Adrenal gland (tissue), 12 donors: Measurements from ENCODE around the gene ACAD11. TPM values are rescaled to one million over a fixed set of nuclear protein-coding genes. Genes with fewer than 3 reads are reported as not detected.

Experiments
- DNase-seq, 7 donors: peaks; one replicate each; pipeline ENCODE4 v3.0.0-alpha.2; 2019 to 2020
- H3K27ac ChIP-seq, 5 donors: fragments of 200-600 bp; sonication (generic) in 4 of 5; 1 replicate in 3 of 5; 2 replicates in 2 of 5; pipeline versions ENCODE4 v1.5.1 to v1.8.0; 2016 to 2020; ENCODE audit warnings: mild to moderate bottlenecking in 1 of 5
- H3K27me3 ChIP-seq: fragments of 200-600 bp; 2 replicates; pipeline ENCODE4 v1.8.0; 2021
- H3K36me3 ChIP-seq, 2 donors: fragments of 200-600 bp; replicated peaks in 1 of 2; 1 replicate in 1 of 2; 2 replicates in 1 of 2; pipeline versions ENCODE4 v1.5.1 to v1.8.0; 2018 to 2022
- H3K4me1 ChIP-seq, 2 donors: fragments of 200-600 bp; replicated peaks in 1 of 2; 1 replicate in 1 of 2; 2 replicates in 1 of 2; pipeline versions ENCODE4 v1.5.1 to v1.8.0; 2018 to 2021
- H3K4me3 ChIP-seq, 4 donors: fragments of 200-600 bp; sonication (generic) in 3 of 4; one replicate each; pipeline ENCODE4 v1.5.1; 2016 to 2018
- H3K9me3 ChIP-seq, 3 donors: fragments of 200-600 bp; sonication (generic) in 1 of 3; replicated peaks in 1 of 3; 1 replicate in 2 of 3; 2 replicates in 1 of 3; pipeline versions ENCODE4 v1.5.1 to v1.8.0; 2016 to 2021
- POLR2A ChIP-seq, 2 donors: fragments of 450-650 bp; IDR thresholded peaks; one replicate each; pipeline ENCODE4 v1.6.1; 2017; ENCODE audit warnings: antibody characterized with exemption in 2 of 2, mild to moderate bottlenecking in 2 of 2, moderate library complexity in 1 of 2
- WGBS, 4 donors: extraction: QIAGEN DNeasy Blood & Tissue Kit in 2 of 4; methylation state at CpG; one replicate each; pipeline versions ENCODE4 v1.1.5 to v1.1.7; 2013 to 2017; 5-methylcytosine and 5-hydroxymethylcytosine counted together
- intact Hi-C, 2 donors: fragments of 100-400 bp; cut with DNase I; formaldehyde crosslinking; loops; one replicate each; pipeline versions ENCODE4 v1.14.1 to v1.15.0; 2022 to 2023
- polyA plus RNA-seq, 3 donors: library from polyadenylated mRNA; stranded (reverse); fragments of 200-250 nt in 2 of 3; fragments of 350-450 nt in 1 of 3; fragmentation: Illumina TruSeq in 1 of 3; extraction: RNeasy Lipid Tissue Mini Kit (QIAGEN cat#74804) in 1 of 3; gene quantifications; one replicate each; pipeline ENCODE4 v1.2.3, GENCODE V29; 2013 to 2014
- total RNA-seq, 9 donors: library from RNA; depleted of rRNA in 4 of 9; stranded (reverse); fragments of >200 nt in 4 of 9; fragments of 120-200 nt in 1 of 9; fragmentation: NEBNext Ultra II Directional in 1 of 9; extraction: Animal tissue kit (Norgen Biotek cat#: 25700) in 1 of 9; gene quantifications; one replicate each; pipeline versions ENCODE4 v1.1.0 to v1.2.4, GENCODE V29; 2013 to 2023
- TF ChIP-seq, protein P1 (sequence below), 6 experiments: fragments of 450-650 bp in 4 of 6; fragments of 200-600 bp in 2 of 6; sonication (generic) in 1 of 6; IDR thresholded peaks; 1 replicate in 5 of 6; 2 replicates in 1 of 6; pipeline versions ENCODE4 v1.5.1 to v1.8.0; 2016 to 2021; ENCODE audit warnings: antibody characterized with exemption in 6 of 6, mild to moderate bottlenecking in 2 of 6, moderate library complexity in 1 of 6
- donor health status: healthy with polysubstance abuse.
- donor health status: Bipolar disorder and iron deficiency.
- donor health status: DM: yes; HTN: yes; CAD: no.
- donor health status: DM: no; HTN: no; CAD: no.
- donor health status: DM: no; HTN: no; CAD: no.
- donor health status: DM: yes; HTN: yes; CAD: no.

ACAD11 gene
- total and polyA plus RNA-seq, 12 donors, result 13.6 to 59.1 (median 25.6) TPM

DNA sequence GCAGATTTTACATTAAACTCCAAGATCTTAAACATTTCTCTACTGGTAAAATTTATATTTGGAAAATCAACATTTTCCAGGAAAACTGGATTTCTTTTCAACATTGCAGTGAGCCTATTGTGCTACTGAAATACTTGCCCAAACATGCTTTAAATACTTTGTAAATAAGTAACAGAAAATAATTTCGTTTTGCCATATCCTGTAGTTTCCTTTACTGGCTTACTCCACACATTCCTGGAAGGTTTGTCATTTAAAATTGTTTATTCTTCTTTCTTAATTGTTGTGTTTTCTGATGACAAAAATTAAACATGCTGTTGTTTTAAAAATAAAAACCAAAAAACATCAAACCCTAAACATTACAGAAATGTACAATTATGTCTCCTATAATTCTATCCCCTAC, 22.0 kb downstream of the ACAD11 start:
- DNase-seq, result no peak
- no peaks in the 10 kb centered on the region for H3K27me3 ChIP-seq
- no peak overlapping the region for H3K4me3 ChIP-seq
- no peak overlapping the region for H3K27ac ChIP-seq
- no peaks in the 10 kb centered on the region for H3K9me3 ChIP-seq
- H3K36me3 ChIP-seq, result peaks cover 0 to 11% of the 10 kb centered on the region in 2 donors
- no peaks in the 10 kb centered on the region for H3K4me1 ChIP-seq
- 42 to 61% (median 59%) methylated on average over 1 of the region's 1 CpG for WGBS, 4 donors
- intact Hi-C loops, result no loop called here
- TF ChIP-seq POLR2A (IDR thresholded peaks at IDR 0.05), result no peak
- TF ChIP-seq, protein P1, sequence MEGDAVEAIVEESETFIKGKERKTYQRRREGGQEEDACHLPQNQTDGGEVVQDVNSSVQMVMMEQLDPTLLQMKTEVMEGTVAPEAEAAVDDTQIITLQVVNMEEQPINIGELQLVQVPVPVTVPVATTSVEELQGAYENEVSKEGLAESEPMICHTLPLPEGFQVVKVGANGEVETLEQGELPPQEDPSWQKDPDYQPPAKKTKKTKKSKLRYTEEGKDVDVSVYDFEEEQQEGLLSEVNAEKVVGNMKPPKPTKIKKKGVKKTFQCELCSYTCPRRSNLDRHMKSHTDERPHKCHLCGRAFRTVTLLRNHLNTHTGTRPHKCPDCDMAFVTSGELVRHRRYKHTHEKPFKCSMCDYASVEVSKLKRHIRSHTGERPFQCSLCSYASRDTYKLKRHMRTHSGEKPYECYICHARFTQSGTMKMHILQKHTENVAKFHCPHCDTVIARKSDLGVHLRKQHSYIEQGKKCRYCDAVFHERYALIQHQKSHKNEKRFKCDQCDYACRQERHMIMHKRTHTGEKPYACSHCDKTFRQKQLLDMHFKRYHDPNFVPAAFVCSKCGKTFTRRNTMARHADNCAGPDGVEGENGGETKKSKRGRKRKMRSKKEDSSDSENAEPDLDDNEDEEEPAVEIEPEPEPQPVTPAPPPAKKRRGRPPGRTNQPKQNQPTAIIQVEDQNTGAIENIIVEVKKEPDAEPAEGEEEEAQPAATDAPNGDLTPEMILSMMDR (IDR thresholded peaks at IDR 0.05), result no peak

DNA sequence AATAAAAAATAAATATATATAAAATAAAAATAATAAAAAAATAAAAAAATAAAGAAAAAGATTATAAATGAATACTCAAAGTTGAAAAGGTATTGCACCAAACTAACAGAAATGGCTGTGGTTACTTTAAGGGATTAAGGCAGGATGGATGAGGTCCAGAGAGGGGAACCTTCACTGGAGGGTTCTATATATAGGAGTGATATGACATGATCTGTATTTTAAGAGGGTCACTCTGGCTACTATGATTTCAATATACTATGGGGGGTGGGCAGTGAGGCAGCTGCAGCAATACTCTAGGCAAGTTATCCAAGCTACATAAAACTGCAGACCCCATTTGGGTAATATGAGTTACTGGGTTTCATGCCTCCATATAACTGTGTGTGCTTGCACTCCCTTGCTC, 24.6 kb downstream of the ACAD11 start:
- H3K9me3 ChIP-seq, result no peaks in the 10 kb centered on the region
- no peak overlapping the region for H3K4me3 ChIP-seq
- H3K4me1 ChIP-seq, result no peaks in the 10 kb centered on the region
- TF ChIP-seq POLR2A (IDR thresholded peaks at IDR 0.05), result no peak
- TF ChIP-seq, protein P1 (IDR thresholded peaks at IDR 0.05), result no peak
- peaks cover 0 to 14% of the 10 kb centered on the region in 2 donors for H3K36me3 ChIP-seq
- intact Hi-C loops, result no loop called here
- no peak overlapping the region for H3K27ac ChIP-seq
- no peaks in the 10 kb centered on the region for H3K27me3 ChIP-seq
- no peak for DNase-seq

DNA sequence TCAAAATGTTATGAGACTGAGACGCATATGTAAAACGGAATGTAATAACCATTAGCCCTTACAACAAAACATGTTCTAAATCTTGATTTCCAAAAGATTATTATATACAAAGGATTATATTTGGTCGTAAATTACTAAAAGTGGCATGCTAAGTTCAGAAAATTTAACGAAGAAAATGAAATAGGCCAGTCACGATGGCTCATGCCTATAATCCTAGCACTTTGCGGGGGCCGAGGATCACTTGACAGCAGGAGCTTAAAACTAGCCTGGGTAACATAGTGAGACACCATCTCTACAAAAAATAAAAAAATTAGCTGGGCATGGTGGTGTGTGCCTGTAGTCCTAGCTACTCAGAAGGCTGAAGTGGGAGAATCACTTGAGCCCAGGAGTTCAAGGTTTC, 29.0 kb downstream of the ACAD11 start:
- Histone ChIP-seq H3K27me3 (no peaks in the 10 kb centered on the region), H3K4me1 (no peaks in the 10 kb centered on the region), H3K4me3 (no peak overlapping the region), H3K36me3 (peaks cover 0 to 13% of the 10 kb centered on the region in 2 donors), H3K27ac (no peak overlapping the region), H3K9me3 (no peaks in the 10 kb centered on the region)
- TF ChIP-seq, protein P1 (IDR thresholded peaks at IDR 0.05), result no peak
- TF ChIP-seq POLR2A (IDR thresholded peaks at IDR 0.05), result no peak
- intact Hi-C loops, result no loop called here
- DNase-seq, result no peak
- 85 to 97% (median 97%) methylated on average over 7 of the region's 7 CpGs for WGBS, 4 donors

DNA sequence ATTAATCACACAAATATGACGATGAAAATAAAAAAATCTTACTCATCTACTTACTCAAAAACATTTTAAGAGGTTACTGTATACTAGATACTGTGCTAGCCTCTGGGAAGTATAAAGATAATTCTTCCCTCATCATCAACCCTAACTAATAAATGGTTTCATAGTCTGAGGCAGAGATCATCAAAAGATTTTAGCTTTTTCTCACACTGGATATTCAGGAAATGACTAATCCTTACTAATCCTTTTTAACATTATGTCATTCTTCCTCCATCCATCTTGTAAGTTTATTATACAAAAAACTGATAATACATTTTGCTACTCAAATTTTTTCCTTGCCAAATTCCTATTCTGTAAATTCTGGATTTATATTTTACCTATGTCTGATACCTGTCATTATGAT, 29.7 kb downstream of the ACAD11 start:
- Histone ChIP-seq H3K4me1 (no peaks in the 10 kb centered on the region), H3K4me3 (no peak overlapping the region), H3K27me3 (no peaks in the 10 kb centered on the region), H3K9me3 (no peaks in the 10 kb centered on the region), H3K27ac (no peak overlapping the region), H3K36me3 (peaks cover 0 to 13% of the 10 kb centered on the region in 2 donors)
- TF ChIP-seq, protein P1 (IDR thresholded peaks at IDR 0.05), result no peak
- no peak for TF ChIP-seq POLR2A (IDR thresholded peaks at IDR 0.05)
- DNase-seq, result no peak
- intact Hi-C loops, result no loop called here
- 41 to 65% (median 58%) methylated on average over 1 of the region's 1 CpG for WGBS, 4 donors
